ENCODE measurements around the gene MTARC2. TPM values are rescaled to one million over a fixed set of nuclear protein-coding genes. Genes with fewer than 3 reads are reported as not detected.

The MTARC2 gene
- total and polyA plus RNA-seq, 2 of the 13 experiments (the other 11 are each of a cell fraction or from before 2014, with no cell fraction given), result 8.5 to 10.1 TPM

- no peak for TF ChIP-seq HNF1A (IDR thresholded peaks at IDR 0.05; ENCODE audit: low read depth)
- peak; percentile 68; the same call in 1 of the 2 replicates for TF ChIP-seq HNF1A (CRISPR knock-in tag; IDR thresholded peaks at IDR 0.05; ENCODE audit: borderline replicate concordance)
- no peak for TF ChIP-seq ZNF576 (CRISPR knock-in tag; IDR thresholded peaks at IDR 0.05)
- TF ChIP-seq ZNF513 (CRISPR knock-in tag; conservative IDR thresholded peaks at IDR 0.05), result no peak
- TF ChIP-seq BCLAF1 (IDR thresholded peaks at IDR 0.05), result no peak
- no peak for TF ChIP-seq PBX2 (CRISPR knock-in tag; IDR thresholded peaks at IDR 0.05)
- TF ChIP-seq ZNF503 (CRISPR knock-in tag; IDR thresholded peaks at IDR 0.05), result no peak
- TF ChIP-seq BRD4 (CRISPR knock-in tag; IDR thresholded peaks at IDR 0.05), result no peak
- TF ChIP-seq FOXK1 (CRISPR knock-in tag; IDR thresholded peaks at IDR 0.05; ENCODE audit: borderline replicate concordance, low read depth), result no peak
- no peak for TF ChIP-seq SP140L (CRISPR knock-in tag; IDR thresholded peaks at IDR 0.05; ENCODE audit: borderline replicate concordance)
- no peak for TF ChIP-seq TMF1 (CRISPR knock-in tag; IDR thresholded peaks at IDR 0.05; ENCODE audit: low read depth)
- TF ChIP-seq ZNF350 (CRISPR knock-in tag; IDR thresholded peaks at IDR 0.05; ENCODE audit: borderline replicate concordance, low read depth), result no peak
- no peak for TF ChIP-seq CENPT (CRISPR knock-in tag; IDR thresholded peaks at IDR 0.05; ENCODE audit: low read depth)
- TF ChIP-seq GFI1 (CRISPR knock-in tag; IDR thresholded peaks at IDR 0.05; ENCODE audit: borderline replicate concordance), result no peak
- TF ChIP-seq RNF2 (conservative IDR thresholded peaks at IDR 0.05; ENCODE audit: low read depth), result no peak
- peak; percentile 49; the same call in 1 of the 2 replicates for TF ChIP-seq PHF21A (CRISPR knock-in tag; IDR thresholded peaks at IDR 0.05)
- TF ChIP-seq NFYC (CRISPR knock-in tag; IDR thresholded peaks at IDR 0.05), result no peak
These were observed 36.9 kb upstream of the MTARC2 start (continued) for GRCh38 chr1:220711056-220711809.

Data from HepG2 (cell line).